ENCODE results near the gene CYTH4.

GRCh38 chr22:37291559-37292298, 9.4 kb downstream of the CYTH4 start:
- TF ChIP-seq CTCF (IDR thresholded peaks at IDR 0.05), result no peak
- TF ChIP-seq EZH2phosphoT487 (IDR thresholded peaks at IDR 0.05), result no peak

Measured in neural progenitor cell (in vitro differentiated cells).